Kidney capillary endothelial cell (primary cell): Measurements from ENCODE around the gene KCNA2.

ENCODE experiments used
- DNase-seq: peaks from one replicate; pipeline ENCODE4 v3.0.0-alpha.2; 2018; ENCODE audit warnings: low spot score

KCNA2 gene

GRCh38 chr1:110605901-110606656 lies at the start of gene KCNA2:
KCNA2 (minus strand) TSS chr1:110606358; CDS start chr1:110604782, 1,576 bp downstream.
- no peak for DNase-seq

GRCh38 chr1:110650609-110651008 lies 44.5 kb upstream of the KCNA2 start:
- no peak for DNase-seq

- no peak for DNase-seq
These were observed 42.3 kb upstream of the KCNA2 start for GRCh38 chr1:110648417-110648816.

GRCh38 chr1:110647254-110647891 lies 41.2 kb upstream of the KCNA2 start:
- DNase-seq: no peak

- DNase-seq: peak; percentile 13
These were observed 39.9 kb upstream of the KCNA2 start for GRCh38 chr1:110645821-110646735.

GRCh38 chr1:110645211-110645610 lies 39.1 kb upstream of the KCNA2 start:
- no peak for DNase-seq

- DNase-seq: no peak
These were observed 37.8 kb upstream of the KCNA2 start for GRCh38 chr1:110643879-110644472.

GRCh38 chr1:110639724-110640386 lies 33.7 kb upstream of the KCNA2 start:
- DNase-seq: no peak

- DNase-seq: no peak
These were observed 32.4 kb upstream of the KCNA2 start for GRCh38 chr1:110638556-110638955.

GRCh38 chr1:110638058-110638457 lies 31.9 kb upstream of the KCNA2 start:
- no peak for DNase-seq

- DNase-seq: no peak
These were observed 31.3 kb upstream of the KCNA2 start for GRCh38 chr1:110637475-110637874.

- no peak for DNase-seq
These were observed 30.2 kb upstream of the KCNA2 start for GRCh38 chr1:110636149-110636935.

GRCh38 chr1:110635434-110635833 lies 29.3 kb upstream of the KCNA2 start:
- no peak for DNase-seq

GRCh38 chr1:110634455-110635311 lies 28.5 kb upstream of the KCNA2 start:
- DNase-seq: no peak

- no peak for DNase-seq
These were observed 27.9 kb upstream of the KCNA2 start for GRCh38 chr1:110634086-110634454.

- no peak for DNase-seq
These were observed 27.5 kb upstream of the KCNA2 start for GRCh38 chr1:110633646-110634030.

- DNase-seq: no peak
These were observed 25.9 kb upstream of the KCNA2 start for GRCh38 chr1:110631836-110632620.

GRCh38 chr1:110630839-110631663 lies 24.9 kb upstream of the KCNA2 start:
- DNase-seq: peak; percentile 40
